IPS-20b (cell line): ENCODE data around the gene SLC34A1.
A peak's percentile ranks its signal among the peaks of the same experiment; 100 is the strongest.

Experiments
- H3K27ac ChIP-seq: one replicate; pipeline ENCODE4 v1.5.1; 2013; ENCODE audit warnings: low read length
- H3K27me3 ChIP-seq: 2 replicates; pipeline ENCODE4 v1.6.1; 2013; ENCODE audit warnings: mild to moderate bottlenecking, low read length, inconsistent platforms; ENCODE audit not compliant: insufficient read depth
- H3K36me3 ChIP-seq: 2 replicates; pipeline ENCODE4 v1.6.1; 2013; ENCODE audit warnings: low read depth, mild to moderate bottlenecking, inconsistent platforms, low read length, moderate library complexity; ENCODE audit not compliant: insufficient read depth
- H3K4me1 ChIP-seq: 2 replicates; pipeline ENCODE4 v1.6.1; 2013; ENCODE audit warnings: mild to moderate bottlenecking, control low read depth, inconsistent platforms, low read length, moderate library complexity; ENCODE audit not compliant: insufficient read depth
- H3K4me3 ChIP-seq: 2 replicates; pipeline ENCODE4 v1.5.1; 2013; ENCODE audit warnings: mild to moderate bottlenecking, low read length, inconsistent platforms
- H3K9ac ChIP-seq: 2 replicates; pipeline ENCODE4 v1.6.1; 2013; ENCODE audit warnings: low read depth, mild to moderate bottlenecking, inconsistent platforms, low read length, moderate library complexity
- H3K9me3 ChIP-seq: 2 replicates; pipeline ENCODE4 v1.6.1; 2013; ENCODE audit warnings: mild to moderate bottlenecking, low read depth, low read length, inconsistent platforms; ENCODE audit not compliant: insufficient read depth

SLC34A1 gene

DNA sequence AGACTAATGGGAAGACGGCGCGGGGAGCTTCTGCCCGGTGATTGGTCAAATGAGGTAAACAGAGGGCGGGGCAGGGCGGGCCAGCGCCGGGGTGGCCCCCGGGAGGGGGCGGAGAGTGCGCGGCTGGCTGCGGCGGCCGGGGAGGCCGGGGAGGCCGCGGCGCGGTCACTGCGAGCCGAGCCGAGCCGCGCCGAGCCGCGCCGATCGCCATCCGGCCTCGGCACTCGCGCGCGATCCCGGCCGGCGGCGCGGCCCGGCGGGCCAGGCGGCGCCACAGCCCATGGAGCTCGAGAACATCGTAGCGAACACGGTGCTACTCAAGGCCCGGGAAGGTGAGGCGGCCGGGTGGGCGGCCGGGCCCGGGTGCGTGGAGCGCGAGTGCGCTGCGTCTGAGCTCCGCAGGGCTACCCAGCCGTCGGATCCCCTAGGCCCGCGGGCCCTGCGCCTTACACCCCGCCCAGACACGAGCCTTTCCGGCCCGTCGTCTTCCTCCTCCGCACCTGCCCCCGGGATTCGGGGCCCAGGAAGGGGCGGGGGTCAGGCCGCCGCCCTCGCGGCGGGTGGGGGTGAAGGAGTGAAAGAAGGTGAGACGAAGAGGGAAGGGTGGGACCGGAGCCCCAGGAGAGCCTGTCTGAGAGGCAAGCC is 42.5 kb downstream of the SLC34A1 start, which contains the start of gene GRK6:
TSS of gene GRK6 (plus strand) at position 111 of the 645 bp plus-strand sequence. CDS start at position 281, 170 bp downstream.
- no peaks in the 10 kb centered on the region for H3K9me3 ChIP-seq
- peaks cover 21% of the 10 kb centered on the region for H3K36me3 ChIP-seq
- H3K27me3 ChIP-seq = no peaks in the 10 kb centered on the region; the same call in 1 of the 2 replicates
- H3K9ac ChIP-seq = peak within 1 kb of the TSS; percentile 93
- H3K27ac ChIP-seq = peak within 1 kb of the TSS; percentile 53
- peaks cover 5% of the 10 kb centered on the region; the same call in 1 of the 2 replicates for H3K4me1 ChIP-seq
- peak within 1 kb of the TSS; percentile 86 for H3K4me3 ChIP-seq

DNA sequence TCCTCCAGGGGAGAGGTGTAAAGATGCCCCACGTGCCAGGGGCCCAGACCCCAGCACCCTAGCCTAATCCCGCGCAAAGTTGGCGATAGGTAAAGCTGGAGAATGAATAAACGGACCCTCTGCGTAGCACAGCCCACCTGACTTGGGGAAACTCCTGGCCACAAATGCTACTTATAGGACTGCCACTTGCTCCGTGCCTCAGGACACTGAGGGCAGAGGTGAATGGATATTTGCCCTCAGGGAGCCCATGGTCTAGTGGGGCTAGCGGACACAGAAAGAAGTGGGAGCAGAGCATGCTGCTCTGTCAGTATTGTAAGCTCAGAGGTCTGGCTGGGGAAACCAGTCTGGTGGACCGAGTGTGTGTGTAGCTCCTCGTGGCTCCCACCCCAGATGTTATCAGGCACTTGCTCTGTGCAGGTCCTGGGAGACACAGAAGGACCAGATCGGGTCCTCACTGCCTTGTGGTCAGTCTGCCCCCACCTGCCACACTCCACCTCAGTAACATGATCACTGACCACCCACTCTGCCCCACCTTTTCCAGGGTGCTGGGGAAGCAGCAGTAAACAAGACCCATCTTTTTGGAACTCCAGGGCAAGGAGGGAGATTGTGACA is 43.1 kb downstream of the SLC34A1 start:
- H3K4me1 ChIP-seq = peaks cover 5% of the 10 kb centered on the region; the same call in 1 of the 2 replicates
- no peak overlapping the region for H3K27ac ChIP-seq
- H3K9me3 ChIP-seq = no peaks in the 10 kb centered on the region
- H3K9ac ChIP-seq = peak overlapping the region; percentile 93
- H3K27me3 ChIP-seq = no peaks in the 10 kb centered on the region; the same call in 1 of the 2 replicates
- peaks cover 28% of the 10 kb centered on the region for H3K36me3 ChIP-seq
- peak overlapping the region; percentile 86 for H3K4me3 ChIP-seq

DNA sequence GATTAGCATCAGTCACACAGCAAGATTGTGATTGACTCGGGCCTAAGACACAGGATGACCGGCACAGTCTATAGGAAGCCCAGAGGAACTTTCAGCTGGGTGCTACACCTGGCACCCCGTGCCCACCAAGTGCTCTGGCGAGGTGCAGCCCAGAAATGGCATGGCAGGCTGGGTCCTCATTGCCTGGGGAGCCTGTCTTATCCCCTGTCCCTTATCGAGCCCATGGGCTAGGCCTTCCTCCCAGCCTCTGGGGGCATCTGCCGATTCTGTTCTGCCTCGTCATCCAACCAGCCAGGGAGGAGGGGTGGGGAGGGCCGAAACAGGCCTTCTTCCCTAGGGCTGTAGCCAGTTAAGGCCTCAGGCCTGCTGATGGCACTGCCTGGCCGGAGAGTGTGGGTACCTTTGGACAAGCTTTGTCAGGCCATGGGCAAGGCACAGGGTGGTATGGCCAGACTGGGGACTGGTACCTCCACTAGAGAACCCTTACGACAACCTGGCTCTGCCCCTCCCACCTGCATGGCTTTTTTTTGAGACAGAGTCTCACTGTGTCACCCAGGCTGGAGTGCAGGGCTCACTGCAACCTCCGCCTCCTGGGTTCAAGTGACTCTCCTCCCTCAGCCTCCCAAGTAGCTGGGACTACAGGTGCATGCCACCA is 43.8 kb downstream of the SLC34A1 start:
- H3K4me1 ChIP-seq = peaks cover 5% of the 10 kb centered on the region; the same call in 1 of the 2 replicates
- H3K9me3 ChIP-seq = no peaks in the 10 kb centered on the region
- H3K4me3 ChIP-seq = peak overlapping the region; percentile 86
- peaks cover 35% of the 10 kb centered on the region for H3K36me3 ChIP-seq
- peak overlapping the region; percentile 93; the same call in 1 of the 2 replicates for H3K9ac ChIP-seq
- no peak overlapping the region for H3K27ac ChIP-seq
- no peaks in the 10 kb centered on the region; the same call in 1 of the 2 replicates for H3K27me3 ChIP-seq

DNA sequence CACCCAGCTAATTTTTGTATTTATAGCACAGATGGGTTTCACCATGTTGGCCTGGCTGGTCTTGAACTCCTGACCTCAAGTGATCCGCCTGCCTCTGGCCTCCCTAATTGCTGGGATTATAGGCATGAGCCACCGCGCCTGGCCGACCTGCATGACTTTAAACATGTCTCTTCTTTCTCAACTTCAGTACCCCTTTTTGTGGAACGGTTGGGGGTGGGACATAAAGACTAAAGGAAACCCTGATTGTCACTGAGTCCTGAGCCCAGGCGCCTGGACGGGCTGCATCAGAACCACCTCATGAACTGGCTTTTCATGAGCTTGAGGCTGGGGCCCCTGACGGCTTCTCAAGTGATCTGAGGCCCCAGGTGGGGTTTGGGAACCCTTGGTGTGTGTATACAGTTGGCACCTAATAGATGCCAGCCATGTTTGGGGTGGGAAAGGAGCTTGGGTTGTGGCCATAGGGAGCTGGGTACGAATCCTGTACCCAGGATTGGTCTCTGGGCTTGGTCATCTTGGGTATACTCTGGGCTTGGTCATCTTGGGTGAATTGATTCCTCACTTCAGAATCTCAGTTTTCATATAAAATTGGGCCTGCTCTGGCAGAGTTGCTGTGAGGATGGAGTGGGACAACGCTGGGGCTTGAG is 44.5 kb downstream of the SLC34A1 start:
- Histone ChIP-seq H3K27ac (no peak overlapping the region), H3K27me3 (no peaks in the 10 kb centered on the region; the same call in 1 of the 2 replicates), H3K36me3 (peaks cover 40% of the 10 kb centered on the region), H3K4me3 (no peak overlapping the region), H3K4me1 (peaks cover 5% of the 10 kb centered on the region; the same call in 1 of the 2 replicates), H3K9me3 (no peaks in the 10 kb centered on the region), H3K9ac (no peak overlapping the region)

DNA sequence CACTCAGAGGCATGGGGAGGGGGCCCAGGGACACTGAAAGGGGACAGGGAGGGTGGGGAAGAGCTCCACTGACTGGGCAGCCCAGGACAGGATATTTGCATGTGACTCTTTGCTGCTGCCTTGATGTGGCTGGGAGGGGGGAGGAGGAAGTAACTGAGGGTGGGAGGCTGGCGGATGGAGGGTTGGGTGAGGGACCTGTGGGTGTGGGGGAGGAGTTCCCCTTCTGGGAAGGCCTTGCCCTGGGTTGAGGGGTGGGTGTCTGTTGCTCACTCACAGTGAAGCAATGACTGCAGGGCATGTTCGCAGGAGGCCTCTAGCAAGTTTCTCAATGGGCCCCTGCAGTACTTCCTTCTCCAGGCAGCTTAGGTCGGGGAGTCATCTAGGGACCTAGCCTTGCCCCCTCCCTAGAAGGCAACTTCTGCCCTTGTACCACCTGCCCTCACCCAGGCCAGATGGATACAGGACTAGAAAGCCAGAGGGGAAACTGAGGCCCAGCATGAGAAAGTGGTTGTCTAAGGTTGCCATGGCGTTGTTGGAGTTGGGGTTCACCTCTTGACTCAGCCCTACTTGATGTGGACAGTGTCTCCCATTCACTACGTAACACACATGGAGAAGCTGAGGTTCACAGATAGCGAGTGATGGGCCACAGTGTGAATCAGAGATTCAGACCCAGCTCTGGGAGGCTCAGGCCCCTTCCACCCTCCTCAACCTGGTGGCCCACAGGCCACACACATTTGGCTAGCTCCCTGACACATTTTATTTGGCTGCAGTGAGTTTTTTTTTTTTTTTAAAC is 45.2 kb downstream of the SLC34A1 start:
- Histone ChIP-seq H3K27ac (no peak overlapping the region), H3K36me3 (peaks cover 48% of the 10 kb centered on the region), H3K4me3 (no peak overlapping the region), H3K9me3 (no peaks in the 10 kb centered on the region), H3K9ac (no peak overlapping the region), H3K27me3 (no peaks in the 10 kb centered on the region; the same call in 1 of the 2 replicates), H3K4me1 (peaks cover 5% of the 10 kb centered on the region; the same call in 1 of the 2 replicates)

DNA sequence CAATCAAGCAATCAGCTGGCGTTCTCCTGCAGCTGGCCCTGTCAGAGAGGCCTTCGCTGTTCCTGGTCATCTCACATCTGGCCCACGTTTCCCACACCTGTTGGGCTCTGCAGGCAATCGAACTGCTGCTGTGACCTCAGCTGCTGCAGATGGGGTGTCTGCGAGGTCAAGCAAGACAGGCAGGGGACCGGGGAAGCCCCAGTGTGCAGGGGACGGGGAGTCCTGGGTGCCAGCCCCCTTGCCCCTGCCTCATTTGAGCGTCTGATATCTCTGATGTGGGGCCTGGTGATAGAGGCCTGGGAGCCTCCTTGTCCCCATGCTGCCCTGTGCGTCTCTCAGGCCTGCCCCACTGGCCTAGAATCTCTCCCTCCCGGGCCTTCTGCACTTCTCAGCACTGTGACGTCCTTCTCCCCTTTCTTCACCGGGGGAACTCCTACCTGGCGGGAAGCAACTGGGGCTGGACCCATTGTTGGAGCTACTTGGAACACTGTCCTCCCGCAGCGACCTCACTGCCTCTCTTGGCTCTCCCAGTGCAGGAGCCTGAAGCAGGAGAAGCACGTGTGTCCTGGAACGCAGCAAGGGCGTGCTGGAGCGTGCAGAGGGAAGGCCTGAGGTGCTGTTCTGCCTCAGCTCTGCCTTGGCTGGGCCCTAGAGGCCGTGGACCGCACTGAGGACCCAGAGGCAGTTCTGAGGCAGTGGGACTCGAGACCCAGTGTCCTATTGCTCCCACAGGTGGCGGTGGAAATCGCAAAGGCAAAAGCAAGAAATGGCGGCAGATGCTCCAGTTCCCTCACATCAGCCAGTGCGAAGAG is 46.1 kb downstream of the SLC34A1 start:
- H3K9me3 ChIP-seq = no peaks in the 10 kb centered on the region
- peaks cover 57% of the 10 kb centered on the region for H3K36me3 ChIP-seq
- H3K27me3 ChIP-seq = no peaks in the 10 kb centered on the region; the same call in 1 of the 2 replicates
- H3K9ac ChIP-seq = no peak overlapping the region
- no peak overlapping the region for H3K27ac ChIP-seq
- peaks cover 2% of the 10 kb centered on the region; the same call in 1 of the 2 replicates for H3K4me1 ChIP-seq
- no peak overlapping the region for H3K4me3 ChIP-seq

DNA sequence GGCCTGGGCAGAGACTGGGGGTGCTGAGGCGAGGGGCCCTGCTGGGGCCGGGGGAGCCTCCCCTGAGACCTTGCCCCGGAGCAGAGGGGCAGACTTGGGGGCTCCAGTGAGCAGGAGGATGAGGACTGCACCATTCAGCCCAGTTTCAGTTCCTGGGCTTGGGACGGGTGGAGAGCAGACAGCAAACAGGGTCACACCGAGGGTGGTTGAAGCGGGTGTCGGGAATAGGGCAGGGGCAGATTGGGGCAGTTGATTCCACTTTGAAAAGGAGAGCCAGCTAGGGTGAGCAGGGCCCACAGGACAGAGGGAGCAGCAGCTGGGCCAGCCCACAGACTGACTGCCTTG is 46.7 kb downstream of the SLC34A1 start:
- Histone ChIP-seq H3K9me3 (no peaks in the 10 kb centered on the region), H3K36me3 (peaks cover 63% of the 10 kb centered on the region), H3K27ac (no peak overlapping the region), H3K9ac (no peak overlapping the region), H3K4me1 (no peaks in the 10 kb centered on the region; the same call in 1 of the 2 replicates), H3K4me3 (no peak overlapping the region), H3K27me3 (no peaks in the 10 kb centered on the region; the same call in 1 of the 2 replicates)

DNA sequence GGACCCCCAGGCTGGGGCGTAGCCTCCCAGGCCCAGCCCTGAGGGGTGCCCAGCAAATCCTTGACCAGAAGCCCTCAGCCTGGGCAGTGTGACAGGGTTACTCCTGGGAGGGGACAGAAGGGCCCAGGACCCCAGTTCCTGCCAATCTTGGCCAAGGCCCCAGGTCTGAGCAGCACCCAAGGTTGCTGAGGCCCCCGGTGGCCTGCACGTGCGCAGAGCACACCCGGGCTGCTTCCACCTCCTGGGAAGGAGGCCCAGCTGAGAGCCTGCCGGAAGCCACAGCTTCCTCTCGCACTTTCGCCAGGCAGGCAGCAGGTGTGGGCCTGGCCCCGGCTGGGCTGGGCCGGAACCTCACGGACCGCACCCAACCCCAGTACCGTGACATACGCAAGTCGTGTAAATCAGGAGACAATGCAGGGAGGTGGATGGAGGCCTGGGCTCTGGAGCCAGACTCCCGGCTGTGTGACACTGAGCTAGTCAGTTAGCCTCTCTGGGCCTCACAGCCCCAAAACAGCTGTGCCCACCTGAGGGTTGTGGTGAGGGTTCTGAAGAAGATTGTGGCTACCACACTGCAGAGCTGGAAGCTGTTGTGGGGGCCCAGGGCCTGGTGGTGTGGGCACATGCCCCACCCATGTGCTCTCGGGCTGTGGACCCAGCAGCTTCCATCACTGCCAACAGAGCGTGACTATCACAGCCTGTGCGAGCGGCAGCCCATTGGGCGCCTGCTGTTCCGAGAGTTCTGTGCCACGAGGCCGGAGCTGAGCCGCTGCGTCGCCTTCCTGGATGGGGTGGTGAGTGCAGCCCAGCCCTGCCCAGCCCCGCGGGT is 47.3 kb downstream of the SLC34A1 start:
- Histone ChIP-seq H3K36me3 (peaks cover 63% of the 10 kb centered on the region), H3K27ac (no peak overlapping the region), H3K4me1 (no peaks in the 10 kb centered on the region; the same call in 1 of the 2 replicates), H3K27me3 (no peaks in the 10 kb centered on the region; the same call in 1 of the 2 replicates), H3K4me3 (no peak overlapping the region), H3K9ac (no peak overlapping the region), H3K9me3 (no peaks in the 10 kb centered on the region)

DNA sequence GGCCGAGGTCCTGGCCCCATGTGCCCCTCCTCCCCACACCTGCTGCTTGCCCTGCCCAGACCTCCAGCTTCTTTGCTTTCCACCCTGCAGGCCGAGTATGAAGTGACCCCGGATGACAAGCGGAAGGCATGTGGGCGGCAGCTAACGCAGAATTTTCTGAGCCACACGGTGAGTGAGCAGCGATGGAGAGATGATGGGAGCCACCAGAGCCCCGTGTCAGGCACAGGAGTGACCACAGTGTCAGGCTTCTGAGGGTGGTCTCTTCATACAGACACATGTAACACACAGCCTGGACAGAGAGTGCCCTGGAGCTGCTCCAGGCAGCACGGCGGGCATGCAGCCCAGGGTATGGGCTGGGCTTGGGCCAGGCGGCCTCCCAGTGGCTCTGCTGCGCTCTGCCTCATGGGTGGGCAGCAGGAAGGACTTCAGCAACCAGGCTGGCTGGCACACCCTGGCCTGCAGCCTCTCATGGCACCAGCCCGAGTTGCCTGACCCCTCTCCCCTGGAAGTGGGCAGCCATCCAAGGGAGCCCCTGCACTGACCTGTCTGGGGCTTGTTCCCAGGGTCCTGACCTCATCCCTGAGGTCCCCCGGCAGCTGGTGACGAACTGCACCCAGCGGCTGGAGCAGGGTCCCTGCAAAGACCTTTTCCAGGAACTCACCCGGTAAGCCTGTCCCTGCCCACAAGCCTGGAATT is 48.1 kb downstream of the SLC34A1 start:
- H3K36me3 ChIP-seq = peaks cover 65% of the 10 kb centered on the region
- no peaks in the 10 kb centered on the region for H3K9me3 ChIP-seq
- no peak overlapping the region for H3K27ac ChIP-seq
- no peaks in the 10 kb centered on the region; the same call in 1 of the 2 replicates for H3K4me1 ChIP-seq
- no peak overlapping the region for H3K4me3 ChIP-seq
- H3K27me3 ChIP-seq = no peaks in the 10 kb centered on the region; the same call in 1 of the 2 replicates
- no peak overlapping the region for H3K9ac ChIP-seq
